WTC11 (cell line): ENCODE measurements around the gene CCNJ.

Experiments used
- CTCF ChIP-seq: fragments of 200-600 bp; IDR thresholded peaks from 2 replicates; pipeline ENCODE4 v1.8.0; 2022; ENCODE audit warnings: antibody characterized with exemption
- FOXJ3 ChIP-seq: sonication (generic); formaldehyde crosslinking; IDR thresholded peaks from 2 replicates; pipeline ENCODE4 v1.9.0; 2021; ENCODE audit warnings: missing genetic modification reagents, mild to moderate bottlenecking, borderline replicate concordance
- JUN ChIP-seq: sonication (generic); formaldehyde crosslinking; IDR thresholded peaks from 2 replicates; pipeline ENCODE4 v1.8.0; 2023; ENCODE audit warnings: mild to moderate bottlenecking, missing genetic modification reagents

GRCh38 chr10:96090463-96090800 is 47.0 kb downstream of the CCNJ start:
- TF ChIP-seq CTCF (no peak), JUN (no peak), FOXJ3 (CRISPR knock-in tag) (no peak)
